OCI-LY7 (cell line): Measurements from ENCODE around the gene NTRK3. TPM values are rescaled to one million over a fixed set of nuclear protein-coding genes. Genes with fewer than 3 reads are reported as not detected.

Source experiments
- BruUV-seq: library from RNA; stranded (reverse); fragments of 400-500 nt; replicated peaks from 2 replicates; lab custom pipeline; 2021; lab: Mats Ljungman, UMichigan
- CTCF ChIA-PET: fragments of 300-600 bp; sonication (Branson Sonifier 250); formaldehyde crosslinking; loops from one replicate; lab custom pipeline; 2022; ENCODE audit warnings: antibody characterized with exemption; ENCODE audit not compliant: unreplicated experiment; lab: Charles Lee
- POLR2A ChIA-PET: fragments of 300-600 bp; sonication (Branson Sonifier 250); formaldehyde crosslinking; loops from one replicate; lab custom pipeline; 2022; ENCODE audit warnings: antibody characterized with exemption; lab: Charles Lee
- DNase-seq: peaks from one replicate; pipeline ENCODE4 v3.0.0-alpha.2; 2015; ENCODE audit warnings: low spot score
- H2AFZ ChIP-seq: fragments of 200-600 bp; sonication (generic), shearing (Covaris generic); 2 replicates; pipeline ENCODE4 v1.6.1; 2014; ENCODE audit warnings: mild to moderate bottlenecking, antibody characterized with exemption, low read length, moderate library complexity
- H3K27ac ChIP-seq: fragments of 200-600 bp; sonication (generic); 2 replicates; pipeline ENCODE4 v1.5.1; 2014; ENCODE audit warnings: mixed run types, low read depth, mild to moderate bottlenecking, moderate library complexity, low read length, inconsistent platforms; ENCODE audit not compliant: poor library complexity, severe bottlenecking
- H3K36me3 ChIP-seq: fragments of 200-600 bp; sonication (generic); 2 replicates; pipeline ENCODE4 v1.6.1; 2014; ENCODE audit warnings: mild to moderate bottlenecking, antibody characterized with exemption, low read length, moderate library complexity, mixed read lengths; ENCODE audit not compliant: insufficient read depth
- H3K4me1 ChIP-seq: fragments of 200-600 bp; sonication (generic); 2 replicates; pipeline ENCODE4 v1.5.1; 2014; ENCODE audit warnings: mild to moderate bottlenecking, low read length; ENCODE audit not compliant: insufficient read depth, poor library complexity, severe bottlenecking
- H3K4me2 ChIP-seq: fragments of 200-600 bp; sonication (generic); 2 replicates; pipeline ENCODE4 v1.6.1; 2014; ENCODE audit warnings: mild to moderate bottlenecking, low read length
- H3K4me3 ChIP-seq: fragments of 200-600 bp; sonication (generic); 2 replicates; pipeline ENCODE4 v1.5.1; 2014; ENCODE audit warnings: mild to moderate bottlenecking, low read depth, low read length; ENCODE audit not compliant: poor library complexity, severe bottlenecking
- H3K79me2 ChIP-seq: fragments of 200-600 bp; sonication (generic); 2 replicates; pipeline ENCODE4 v1.6.1; 2016; ENCODE audit warnings: low read depth, mild to moderate bottlenecking, low read length, moderate library complexity, mixed read lengths; ENCODE audit not compliant: insufficient read depth
- H3K9me2 ChIP-seq: fragments of 200-600 bp; sonication (generic); 2 replicates; pipeline ENCODE4 v1.6.1; 2016; ENCODE audit warnings: mild to moderate bottlenecking, low read length, mixed read lengths; ENCODE audit not compliant: insufficient read depth
- H3K9me3 ChIP-seq: fragments of 200-600 bp; sonication (generic); 2 replicates; pipeline ENCODE4 v1.6.1; 2014; ENCODE audit warnings: mild to moderate bottlenecking, mixed run types, low read length, mixed read lengths
- H4K20me1 ChIP-seq: fragments of 200-600 bp; sonication (generic); 2 replicates; pipeline ENCODE4 v1.6.1; 2014; ENCODE audit warnings: mild to moderate bottlenecking, antibody characterized with exemption, low read length, moderate library complexity, mixed read lengths; ENCODE audit not compliant: insufficient read depth
- CTCF ChIP-seq: fragments of 200-600 bp; sonication (generic); conservative IDR thresholded peaks from 2 replicates; pipeline ENCODE4 v1.5.1; 2014; ENCODE audit warnings: mild to moderate bottlenecking, antibody characterized with exemption, low read length, moderate library complexity, mixed read lengths
- EZH2phosphoT487 ChIP-seq: fragments of 200-600 bp; sonication (generic); IDR thresholded peaks from 2 replicates; pipeline ENCODE4 v1.6.1; 2018; ENCODE audit warnings: low read depth, borderline replicate concordance, mild to moderate bottlenecking, mixed run types, antibody characterized with exemption, low read length, moderate library complexity, mixed read lengths
- intact Hi-C: fragments of 100-400 bp; cut with micrococcal nuclease; formaldehyde crosslinking; loops from one replicate; pipeline ENCODE4 v1.10.0; 2022; ENCODE audit not compliant: unreplicated experiment
- total RNA-seq, 2 experiments: library from RNA; depleted of rRNA in 1 of 2; stranded (reverse); fragments of >200 nt in 1 of 2; shearing (Covaris generic) in 1 of 2; gene quantifications; 2 replicates each; pipeline ENCODE4 v1.2.3, GENCODE V29; 2014 to 2022

NTRK3 gene
- total RNA-seq, 2 experiments from 2014 or later: 0.50 to 2.5 TPM

DNA sequence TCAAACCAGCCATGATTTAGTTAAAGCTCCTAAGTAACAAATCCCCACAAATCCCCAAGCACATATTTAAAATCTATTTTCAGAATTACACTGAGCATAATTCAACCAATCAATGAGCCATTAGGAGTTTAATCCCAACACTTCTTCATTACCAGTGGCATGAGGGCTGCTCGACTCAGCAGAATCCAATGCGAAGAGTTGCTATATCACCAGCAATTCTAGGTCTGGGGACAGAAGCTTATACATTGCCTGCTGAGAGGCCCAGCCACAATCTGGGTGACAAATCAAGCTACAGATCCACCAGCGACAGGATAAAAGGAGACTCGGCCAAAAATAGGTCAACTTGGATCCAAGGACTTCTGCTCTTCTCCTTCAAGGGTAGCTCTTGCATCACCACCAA is 238.8 kb downstream of the NTRK3 start:
- CTCF ChIA-PET: no interaction called here
- TF ChIP-seq EZH2phosphoT487 (no peak), CTCF (no peak)

GRCh38 chr15:88016406-88016805 is 240.1 kb downstream of the NTRK3 start:
- ChIA-PET POLR2A (no interaction called here), CTCF (no interaction called here)
- no TSS peak for BruUV-seq
- H4K20me1 ChIP-seq: no peaks in the 10 kb centered on the region
- no peak overlapping the region for H3K4me3 ChIP-seq
- DNase-seq: no peak
- no peak overlapping the region for H2AFZ ChIP-seq
- intact Hi-C loops: no loop called here
- no peaks in the 10 kb centered on the region for H3K4me1 ChIP-seq
- H3K79me2 ChIP-seq: no peaks in the 10 kb centered on the region
- H3K4me2 ChIP-seq: no peak overlapping the region
- H3K9me3 ChIP-seq: no peaks in the 10 kb centered on the region
- H3K36me3 ChIP-seq: no peaks in the 10 kb centered on the region
- H3K9me2 ChIP-seq: no peaks in the 10 kb centered on the region
- no peak overlapping the region for H3K27ac ChIP-seq
- TF ChIP-seq CTCF (no peak), EZH2phosphoT487 (no peak)

More for the DNA sequence above, 238.8 kb downstream of the NTRK3 start:
- H3K36me3 ChIP-seq: no peaks in the 10 kb centered on the region
- no peak for DNase-seq
- H3K4me2 ChIP-seq: no peak overlapping the region
- intact Hi-C loops: no loop called here
- no peak overlapping the region for H2AFZ ChIP-seq
- H4K20me1 ChIP-seq: no peaks in the 10 kb centered on the region
- H3K9me2 ChIP-seq: no peaks in the 10 kb centered on the region
- H3K79me2 ChIP-seq: no peaks in the 10 kb centered on the region
- H3K9me3 ChIP-seq: no peaks in the 10 kb centered on the region
- no peak overlapping the region for H3K4me3 ChIP-seq
- no peak overlapping the region for H3K27ac ChIP-seq
- POLR2A ChIA-PET: interaction anchor here (0.5 to 0.7 kb wide), 2 partner anchors 35 to 831 kb away, joined by 3 to 4 read pairs; no protein-coding TSS in a partner anchor
- H3K4me1 ChIP-seq: no peaks in the 10 kb centered on the region
- no TSS peak for BruUV-seq

DNA sequence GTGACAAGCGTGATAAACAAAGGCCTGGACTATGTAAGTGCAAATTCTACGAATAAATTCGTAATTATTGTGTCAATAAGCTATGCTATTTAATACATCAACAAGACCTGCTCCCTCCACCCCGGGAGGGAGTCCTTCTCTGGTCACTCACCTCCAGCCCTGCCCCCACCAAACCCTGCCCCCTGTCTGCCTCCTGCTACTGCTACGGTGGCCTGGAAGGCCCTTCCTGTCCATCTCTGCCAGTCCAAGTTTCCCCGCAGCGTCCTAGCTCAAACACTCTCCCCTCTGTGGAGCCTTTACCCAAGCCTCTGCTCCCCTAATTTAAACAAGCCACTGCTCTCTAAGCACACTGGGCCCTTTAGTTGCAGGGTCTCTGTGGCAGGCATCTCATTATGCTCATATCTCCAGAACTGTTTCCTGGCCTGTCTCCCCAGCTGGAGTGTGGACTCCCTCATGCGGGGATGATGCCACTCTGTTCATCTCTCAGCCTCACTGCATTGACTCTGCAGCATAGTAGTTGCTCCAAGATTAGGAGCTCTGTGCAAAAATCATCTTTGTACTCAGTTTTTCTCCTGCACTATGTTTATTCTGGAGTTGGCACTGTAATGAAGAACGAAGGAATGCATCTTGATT is 241.2 kb downstream of the NTRK3 start:
- Histone ChIP-seq H4K20me1 (no peaks in the 10 kb centered on the region), H3K4me3 (no peak overlapping the region), H3K4me1 (no peaks in the 10 kb centered on the region), H3K9me3 (no peaks in the 10 kb centered on the region), H2AFZ (no peak overlapping the region), H3K9me2 (no peaks in the 10 kb centered on the region), H3K79me2 (no peaks in the 10 kb centered on the region), H3K27ac (no peak overlapping the region), H3K4me2 (no peak overlapping the region), H3K36me3 (no peaks in the 10 kb centered on the region)
- TF ChIP-seq CTCF (no peak), EZH2phosphoT487 (no peak)
- ChIA-PET POLR2A (interaction anchor here (0.5 kb wide), 1 partner anchor 12 kb away, joined by 3 read pairs; no protein-coding TSS in a partner anchor), CTCF (no interaction called here)
- intact Hi-C loops: no loop called here
- no TSS peak for BruUV-seq
- DNase-seq: no peak
